HG03442 (cell line): ENCODE data around the gene MS4A18.
"Not testable (repeated sequence)": the region's sequence is repeated elsewhere in the genome, so short reads cannot be mapped to it uniquely, and the experiment has no call there.

Experiments
- ATAC-seq: cut with Tn5 transposase; IDR thresholded peaks from one replicate; pipeline ENCODE4 v1.9.1; 2021; ENCODE audit warnings: mild to moderate bottlenecking, moderate library complexity; ENCODE audit not compliant: unreplicated experiment

MS4A18 gene

GRCh38 chr11:60734279-60734678 is 9.8 kb downstream of the MS4A18 start:
- no peak for ATAC-seq

DNA sequence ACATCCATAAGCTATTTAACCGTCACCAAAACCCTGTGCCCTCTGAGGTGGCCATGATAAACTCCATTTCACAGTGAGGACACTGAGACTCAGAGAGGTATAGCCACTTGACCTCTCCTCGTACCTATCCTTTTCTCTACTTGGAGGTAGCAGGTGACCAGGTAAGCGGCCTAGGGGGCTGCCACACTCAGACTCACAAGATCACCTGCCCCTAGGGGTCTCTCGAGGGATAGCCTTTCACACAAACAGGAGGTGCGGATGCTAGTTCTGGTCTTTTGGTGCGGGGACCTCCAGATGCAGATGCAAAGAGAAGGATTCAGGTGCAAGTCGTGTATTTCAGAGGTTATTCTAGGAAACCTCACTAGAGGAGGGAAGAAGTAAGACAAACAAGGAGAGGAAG is 14.6 kb downstream of the MS4A18 start:
- ATAC-seq = no peak

- ATAC-seq = no peak
These were observed 16.1 kb downstream of the MS4A18 start for GRCh38 chr11:60740573-60740972.

DNA sequence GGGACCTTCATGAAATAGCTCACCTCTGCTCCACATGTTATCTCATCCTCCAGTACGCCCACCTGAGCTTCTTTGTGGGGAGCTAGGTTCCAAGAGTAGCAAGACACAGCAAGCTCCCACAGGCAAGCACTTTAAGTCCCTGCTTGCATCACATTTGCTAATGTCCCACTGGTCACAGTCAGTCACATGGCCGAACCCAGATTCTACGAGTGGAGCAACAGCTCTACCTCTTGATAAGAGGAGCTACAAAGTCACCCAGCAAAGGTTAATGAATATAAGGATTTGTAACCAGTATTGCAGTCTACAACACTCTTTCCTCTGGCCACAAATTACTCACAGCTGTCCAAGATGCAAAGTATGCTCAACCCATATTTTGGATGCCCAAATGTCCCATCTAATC is 16.9 kb downstream of the MS4A18 start:
- ATAC-seq = no peak

DNA sequence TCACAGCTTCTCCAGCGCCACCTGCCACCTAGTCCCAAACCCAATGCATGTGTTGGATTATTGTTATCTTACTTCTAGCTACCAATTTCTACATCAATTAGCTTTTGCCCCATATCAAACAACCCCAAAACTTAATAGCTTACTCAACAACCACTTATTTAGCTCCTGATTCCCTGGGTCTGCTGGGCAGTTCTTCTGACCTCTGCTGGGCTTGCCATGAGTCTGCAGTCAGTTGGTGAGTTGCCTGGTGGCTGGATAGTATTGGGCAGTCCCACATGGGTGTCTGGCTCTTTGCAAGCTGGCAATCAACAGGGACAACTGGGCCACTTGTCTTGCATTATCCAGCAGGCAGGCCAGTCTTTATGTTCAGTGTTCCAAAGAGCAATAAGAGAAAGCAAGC is 18.5 kb downstream of the MS4A18 start:
- no peak for ATAC-seq

DNA sequence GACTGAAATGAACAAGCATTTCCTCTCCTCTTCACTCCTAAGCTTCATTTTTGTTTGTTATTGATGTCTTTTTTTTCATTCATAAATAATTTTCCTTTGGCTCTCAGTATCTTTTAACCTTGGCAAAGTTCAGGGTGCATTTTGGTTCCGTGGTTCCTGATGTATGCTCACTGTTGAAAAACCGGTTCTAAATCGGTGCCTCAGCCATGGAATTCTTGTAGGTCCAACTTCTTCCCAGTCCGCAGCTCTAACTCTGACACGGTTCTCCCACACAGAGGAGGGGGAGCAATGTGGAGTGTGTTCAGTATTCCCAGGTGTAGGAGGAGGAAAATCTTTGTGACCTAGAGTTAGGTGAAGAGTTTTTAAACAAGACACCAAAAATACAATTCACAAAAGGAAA is 19.6 kb downstream of the MS4A18 start:
- ATAC-seq = no peak

DNA sequence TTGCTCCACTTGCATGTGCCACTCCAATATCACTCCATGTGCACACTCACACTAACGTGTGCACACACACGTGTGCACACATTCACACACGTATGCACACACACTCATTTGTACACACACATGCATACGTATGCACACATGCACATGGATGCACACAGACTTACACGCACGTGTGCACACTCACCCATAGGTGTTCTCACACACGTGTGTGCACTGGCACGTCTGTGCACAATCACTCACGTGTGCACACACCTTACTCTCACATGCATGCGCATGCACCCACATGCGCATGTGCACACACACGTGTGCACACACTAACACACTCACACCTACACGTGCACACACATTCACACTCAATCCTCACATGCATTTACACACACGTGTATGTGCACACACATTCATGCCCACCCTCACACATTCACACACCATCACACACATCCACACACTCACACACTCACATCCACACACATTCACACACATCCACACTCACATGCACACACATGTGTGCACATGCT is 22.9 kb downstream of the MS4A18 start:
- ATAC-seq = no peak

- ATAC-seq = no peak
These were observed 23.7 kb downstream of the MS4A18 start for GRCh38 chr11:60748225-60748624.

GRCh38 chr11:60748821-60749220 is 24.3 kb downstream of the MS4A18 start:
- no peak for ATAC-seq

DNA sequence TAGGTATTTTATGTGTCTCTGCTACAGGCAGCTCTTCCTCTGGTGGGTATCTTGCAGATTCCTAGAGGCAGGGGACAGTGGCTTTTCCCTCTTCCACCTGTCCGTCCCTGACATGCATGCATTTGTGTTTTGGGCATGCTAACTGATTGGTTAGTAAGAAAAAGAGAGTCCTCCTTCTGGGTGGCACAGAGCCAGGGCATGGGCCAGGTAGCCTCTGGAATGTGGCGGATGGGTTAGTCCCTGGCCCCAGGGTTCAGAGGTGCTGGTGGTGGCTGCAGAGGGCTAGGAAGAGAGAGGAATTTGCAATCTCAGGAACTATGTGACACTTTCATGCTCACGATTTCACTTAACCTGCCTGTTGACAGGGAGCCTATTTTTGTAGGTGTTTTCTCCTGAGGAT is 26.4 kb downstream of the MS4A18 start:
- no peak for ATAC-seq

DNA sequence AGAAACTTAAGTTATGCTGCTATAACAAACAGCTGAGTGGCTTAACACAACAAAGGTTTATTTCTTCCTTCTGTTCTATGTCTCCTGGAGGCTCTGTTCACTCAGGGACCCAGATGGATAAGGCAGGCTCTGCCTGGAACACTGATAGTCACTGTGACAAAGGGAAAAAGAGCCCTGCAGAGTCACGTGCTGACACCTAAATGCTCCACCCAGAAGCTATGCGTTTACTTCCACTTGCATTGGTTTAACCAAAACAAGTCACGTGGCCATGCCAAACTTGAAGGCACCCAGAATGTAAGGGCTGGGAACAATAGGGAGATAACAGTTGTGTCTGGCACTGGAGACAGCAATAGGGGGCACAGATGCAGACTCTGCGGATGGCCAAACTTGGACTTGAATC is 28.8 kb downstream of the MS4A18 start:
- ATAC-seq = no peak

GRCh38 chr11:60754887-60755286 is 30.4 kb downstream of the MS4A18 start:
- ATAC-seq = no peak

DNA sequence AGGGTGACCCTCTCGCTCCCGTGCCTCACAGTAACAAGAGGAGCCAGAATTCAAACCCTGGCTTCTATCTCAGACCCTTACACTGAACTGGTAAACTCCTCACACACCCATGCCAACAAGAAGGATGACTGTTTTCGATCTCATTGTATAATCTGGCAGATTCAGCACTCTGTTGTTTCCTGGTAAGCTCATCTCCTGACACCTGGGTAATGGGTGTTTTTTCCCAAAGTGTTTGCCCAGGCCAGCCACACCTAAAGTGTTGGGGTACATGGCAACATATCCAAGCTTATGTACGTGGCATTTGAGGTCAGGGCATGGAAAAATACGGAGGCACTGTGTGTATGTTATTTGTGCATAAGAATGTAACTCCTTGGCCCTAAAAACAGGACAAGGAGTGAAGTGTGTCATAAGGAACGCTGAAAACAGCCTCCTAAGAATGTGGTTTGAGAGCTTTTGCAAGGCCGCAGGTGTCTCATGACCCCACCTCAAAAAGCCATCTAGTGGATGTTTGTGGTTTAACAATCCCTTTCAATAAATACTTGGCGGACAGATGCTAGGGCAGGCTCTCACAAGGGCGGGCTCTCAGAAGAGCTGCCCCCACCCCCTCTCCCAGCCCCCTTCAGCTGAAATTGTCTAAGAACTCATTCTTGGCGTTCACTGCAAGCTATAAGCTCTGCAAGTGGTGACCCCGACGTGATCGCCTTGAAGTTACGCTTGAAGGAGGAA is 31.9 kb downstream of the MS4A18 start, which contains the start of gene MS4A15:
MS4A15 (plus strand) TSS at position 561 of the 726 bp plus-strand sequence. CDS start 6,867 bp downstream, outside the sequence.
- ATAC-seq = no peak

DNA sequence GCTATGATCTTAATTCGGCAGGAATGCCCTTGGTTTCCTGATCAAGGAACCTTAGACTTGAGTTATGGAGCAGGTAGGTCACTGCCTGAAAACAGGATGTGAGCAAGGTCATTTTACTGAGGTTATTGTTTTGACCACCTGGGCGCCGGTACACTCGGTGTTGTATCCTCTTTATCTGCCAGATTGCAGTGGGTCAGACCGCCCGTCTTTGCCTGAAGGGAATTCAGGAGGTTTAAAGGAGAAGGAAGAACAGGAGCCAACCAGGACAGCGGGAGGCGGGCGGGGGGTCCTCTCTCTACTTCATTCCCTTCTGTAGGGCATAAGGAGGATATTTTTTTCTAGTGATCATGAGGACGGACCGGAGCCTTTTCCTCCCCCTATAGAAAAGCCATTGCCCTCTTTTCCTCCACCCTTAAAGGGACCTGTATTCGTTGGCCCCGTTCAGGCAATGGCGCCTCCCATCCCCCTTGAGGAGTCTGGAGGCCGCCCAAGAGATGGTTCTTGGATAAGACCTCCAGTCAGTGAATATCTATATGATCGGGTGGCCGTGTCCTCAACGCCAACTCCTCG is 32.8 kb downstream of the MS4A18 start:
- no peak for ATAC-seq

DNA sequence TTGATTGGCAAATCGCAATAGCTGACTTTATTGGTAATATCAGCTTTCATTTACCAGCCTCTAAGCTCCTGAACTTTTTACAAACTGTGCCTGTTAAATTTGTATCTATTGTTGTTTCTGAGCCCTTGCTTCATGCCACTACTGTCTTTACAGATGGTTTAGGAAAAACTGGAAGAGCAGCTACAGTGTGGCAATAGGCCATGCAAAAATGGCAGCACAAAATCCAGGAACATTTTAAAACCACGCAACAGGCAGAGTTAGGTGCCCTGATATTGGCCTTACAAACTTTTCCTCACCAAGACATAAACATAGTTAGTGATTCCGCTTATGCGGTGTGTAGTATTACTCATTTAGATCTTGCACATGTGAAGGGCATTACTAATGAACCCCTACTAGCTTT is 34.2 kb downstream of the MS4A18 start:
- ATAC-seq = not testable (repeated sequence)

- not testable (repeated sequence) for ATAC-seq
These were observed 35.1 kb downstream of the MS4A18 start for GRCh38 chr11:60759438-60760225.

DNA sequence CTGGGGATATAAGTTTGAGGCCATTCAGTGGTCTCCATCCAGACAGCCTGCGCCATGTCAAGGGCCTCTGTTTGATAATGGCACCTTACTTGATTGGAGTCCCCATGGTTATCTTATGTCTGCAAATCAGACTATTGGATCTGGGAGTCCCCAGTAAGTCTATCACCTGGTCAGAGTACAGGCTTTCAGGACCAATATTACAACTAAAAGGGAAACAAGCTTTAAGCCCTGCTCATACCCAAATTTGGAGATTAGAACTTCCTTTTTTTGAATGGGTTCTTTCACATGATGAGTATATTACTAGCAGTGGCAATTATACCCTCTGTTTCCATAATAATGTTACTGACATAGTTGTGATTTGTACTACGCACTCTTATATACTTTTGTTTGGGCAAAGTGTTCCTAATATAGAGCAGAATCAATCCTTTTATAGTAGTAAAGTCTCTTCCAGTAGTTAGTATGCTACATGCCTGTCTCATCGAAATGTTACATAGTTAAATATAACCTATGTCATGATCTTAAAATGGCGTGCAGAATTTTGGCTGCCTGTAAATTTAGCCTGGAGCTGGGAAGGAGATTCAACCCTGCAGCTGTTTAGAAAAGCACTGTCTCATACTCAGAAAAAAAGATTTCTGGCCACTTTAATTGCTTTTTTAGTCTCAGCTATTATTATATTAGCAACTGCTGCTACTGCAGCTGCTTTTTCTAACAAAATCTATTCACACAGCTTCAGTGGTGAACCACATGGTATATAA is 37.1 kb downstream of the MS4A18 start:
- ATAC-seq = peak; percentile 22

DNA sequence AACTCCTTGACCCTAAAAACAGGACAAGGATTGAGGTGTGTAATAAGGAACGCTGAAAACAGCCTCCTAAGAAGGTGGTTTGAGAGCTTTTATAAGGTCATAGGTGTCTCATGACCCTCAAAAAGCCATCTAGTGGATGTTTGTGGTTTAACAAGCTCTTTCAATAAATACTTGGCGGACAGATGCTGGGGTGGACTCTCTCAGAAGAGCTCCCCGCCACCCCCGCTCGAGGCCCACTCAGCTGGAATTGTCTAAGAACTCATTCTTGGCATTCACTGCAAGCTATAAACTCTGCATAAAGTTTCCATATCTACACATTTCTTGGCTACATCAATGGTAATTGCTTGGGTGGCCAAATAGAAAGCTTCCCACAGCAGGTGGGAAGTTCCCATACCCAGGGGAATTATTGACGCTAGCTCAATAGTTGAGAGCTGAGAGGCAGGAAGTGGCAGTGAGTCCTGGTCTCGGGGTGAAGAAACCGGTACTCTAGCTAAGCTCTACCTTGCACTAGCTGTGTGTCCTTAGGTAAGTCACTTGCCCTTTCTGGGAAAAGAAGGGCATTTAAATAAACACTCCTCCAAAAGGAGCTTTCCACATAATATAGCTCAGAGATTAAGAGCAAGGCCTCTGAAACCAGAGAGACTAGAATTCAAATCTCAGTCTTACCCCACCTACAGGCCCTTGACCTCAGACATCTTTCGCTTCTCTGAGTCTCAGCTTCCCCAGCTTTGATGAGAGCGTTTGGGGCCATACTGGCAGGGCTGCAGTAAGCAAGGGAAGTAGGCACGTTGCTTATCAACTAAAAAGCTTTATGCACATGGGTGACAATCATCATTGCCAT is 38.6 kb downstream of the MS4A18 start:
- ATAC-seq = peak; percentile 59

GRCh38 chr11:60763692-60764369 is 39.3 kb downstream of the MS4A18 start:
- peak; percentile 31 for ATAC-seq
